PFSK-1 (cell line): Measurements from ENCODE around the gene CTNNA1.

Experiments used
- FOXP2 ChIP-seq: optimal IDR thresholded peaks from 2 replicates; pipeline ENCODE3; 2011; ENCODE audit warnings: borderline replicate concordance, control low read depth, inconsistent platforms; ENCODE audit not compliant: insufficient read depth; ENCODE audit errors: extremely low read length, extremely low read depth
- POLR2AphosphoS5 ChIP-seq: IDR thresholded peaks from 2 replicates; pipeline ENCODE4 v1.6.1; 2012; ENCODE audit warnings: low read depth, mild to moderate bottlenecking, control low read depth, low read length, moderate library complexity
- SIN3A ChIP-seq: IDR thresholded peaks from 2 replicates; pipeline ENCODE4 v1.6.1; 2012; ENCODE audit warnings: mild to moderate bottlenecking, low read length, moderate library complexity, borderline replicate concordance; ENCODE audit not compliant: insufficient read depth
- TAF1 ChIP-seq: IDR thresholded peaks from 2 replicates; pipeline ENCODE4 v1.6.1; 2012; ENCODE audit warnings: low read length, control low read depth, borderline replicate concordance; ENCODE audit not compliant: insufficient read depth
- TF ChIP-seq, protein P1 (sequence below), 2 experiments: IDR thresholded peaks; 2 replicates each; pipeline versions ENCODE4 v1.6.1 to v1.8.0; 2011 to 2012; ENCODE audit warnings: low read depth in 2 of 2, low read length in 2 of 2, control low read depth in 1 of 2, inconsistent platforms in 1 of 2, mild to moderate bottlenecking in 1 of 2, moderate library complexity in 1 of 2; ENCODE audit not compliant: insufficient read depth in 1 of 2

DNA sequence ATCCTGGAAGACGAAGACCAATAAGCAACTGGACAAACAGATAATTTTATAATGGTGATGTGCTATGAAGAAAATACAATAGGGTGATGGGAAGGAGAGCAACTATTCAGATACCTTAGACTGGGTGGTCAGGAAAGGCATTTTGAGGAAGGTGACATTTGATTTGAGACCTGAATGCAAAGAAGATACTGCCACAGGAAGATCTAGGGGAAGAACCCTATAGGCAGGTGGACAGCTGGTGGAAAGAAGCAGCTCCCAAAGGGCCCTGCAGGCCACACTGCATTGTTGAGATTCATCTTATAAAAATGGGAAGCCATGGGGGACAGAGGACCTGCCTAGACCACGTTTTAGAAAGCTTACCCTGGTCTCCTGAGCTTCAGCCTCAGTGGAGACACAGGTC lies 19.7 kb upstream of the CTNNA1 start:
- TF ChIP-seq TAF1 = no peak
- TF ChIP-seq SIN3A = no peak
- TF ChIP-seq, protein P1, sequence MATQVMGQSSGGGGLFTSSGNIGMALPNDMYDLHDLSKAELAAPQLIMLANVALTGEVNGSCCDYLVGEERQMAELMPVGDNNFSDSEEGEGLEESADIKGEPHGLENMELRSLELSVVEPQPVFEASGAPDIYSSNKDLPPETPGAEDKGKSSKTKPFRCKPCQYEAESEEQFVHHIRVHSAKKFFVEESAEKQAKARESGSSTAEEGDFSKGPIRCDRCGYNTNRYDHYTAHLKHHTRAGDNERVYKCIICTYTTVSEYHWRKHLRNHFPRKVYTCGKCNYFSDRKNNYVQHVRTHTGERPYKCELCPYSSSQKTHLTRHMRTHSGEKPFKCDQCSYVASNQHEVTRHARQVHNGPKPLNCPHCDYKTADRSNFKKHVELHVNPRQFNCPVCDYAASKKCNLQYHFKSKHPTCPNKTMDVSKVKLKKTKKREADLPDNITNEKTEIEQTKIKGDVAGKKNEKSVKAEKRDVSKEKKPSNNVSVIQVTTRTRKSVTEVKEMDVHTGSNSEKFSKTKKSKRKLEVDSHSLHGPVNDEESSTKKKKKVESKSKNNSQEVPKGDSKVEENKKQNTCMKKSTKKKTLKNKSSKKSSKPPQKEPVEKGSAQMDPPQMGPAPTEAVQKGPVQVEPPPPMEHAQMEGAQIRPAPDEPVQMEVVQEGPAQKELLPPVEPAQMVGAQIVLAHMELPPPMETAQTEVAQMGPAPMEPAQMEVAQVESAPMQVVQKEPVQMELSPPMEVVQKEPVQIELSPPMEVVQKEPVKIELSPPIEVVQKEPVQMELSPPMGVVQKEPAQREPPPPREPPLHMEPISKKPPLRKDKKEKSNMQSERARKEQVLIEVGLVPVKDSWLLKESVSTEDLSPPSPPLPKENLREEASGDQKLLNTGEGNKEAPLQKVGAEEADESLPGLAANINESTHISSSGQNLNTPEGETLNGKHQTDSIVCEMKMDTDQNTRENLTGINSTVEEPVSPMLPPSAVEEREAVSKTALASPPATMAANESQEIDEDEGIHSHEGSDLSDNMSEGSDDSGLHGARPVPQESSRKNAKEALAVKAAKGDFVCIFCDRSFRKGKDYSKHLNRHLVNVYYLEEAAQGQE (IDR thresholded peaks at IDR 0.05; ENCODE audit: insufficient read depth in 1 of 2, low read depth in 2 of 2, low read length in 2 of 2) = no peak
- no peak for TF ChIP-seq POLR2AphosphoS5
- TF ChIP-seq FOXP2 = no peak
